ENCODE results near the gene MXD3. TPM values are rescaled to one million over a fixed set of nuclear protein-coding genes. Genes with fewer than 3 reads are reported as not detected.
"Not testable (repeated sequence)": the region's sequence is repeated elsewhere in the genome, so short reads cannot be mapped to it uniquely, and the experiment has no call there.

Gene MXD3
- total RNA-seq, result 4.4 TPM

GRCh38 chr5:177311723-177312648, at the start of gene MXD3:
Gene MXD3, minus strand, starts transcription at chr5:177311898. Its CDS starts 68 bp downstream, at chr5:177311830.
- peak; percentile 88 for DNase-seq

GRCh38 chr5:177360740-177361139, 49.0 kb upstream of the MXD3 start:
- DNase-seq, result not testable (repeated sequence)

GRCh38 chr5:177359860-177360259, 48.2 kb upstream of the MXD3 start:
- DNase-seq, result no peak

- no peak for DNase-seq
Observed at GRCh38 chr5:177359451-177359851, 47.8 kb upstream of the MXD3 start.

- DNase-seq, result no peak
Observed at GRCh38 chr5:177358370-177358819, 46.7 kb upstream of the MXD3 start.

GRCh38 chr5:177357459-177358351, 46.0 kb upstream of the MXD3 start, which contains the start of gene RGS14:
Gene RGS14, plus strand, starts transcription at chr5:177357924. Its CDS starts 101 bp downstream, at chr5:177358025.
- DNase-seq, result no peak

GRCh38 chr5:177357146-177357458, 45.4 kb upstream of the MXD3 start:
- DNase-seq, result no peak

- no peak for DNase-seq
Observed at GRCh38 chr5:177356746-177357145, 45.0 kb upstream of the MXD3 start.

- no peak for DNase-seq
Observed at GRCh38 chr5:177355868-177356168, 44.1 kb upstream of the MXD3 start.

- DNase-seq, result no peak
Observed at GRCh38 chr5:177355162-177355867, 43.6 kb upstream of the MXD3 start.

- no peak for DNase-seq
Observed at GRCh38 chr5:177354711-177355110, 43.0 kb upstream of the MXD3 start.

GRCh38 chr5:177354256-177354655, 42.6 kb upstream of the MXD3 start:
- no peak for DNase-seq

GRCh38 chr5:177353093-177353492, 41.4 kb upstream of the MXD3 start:
- DNase-seq, result no peak

GRCh38 chr5:177351392-177352329, 40.0 kb upstream of the MXD3 start, which contains the start of gene LMAN2:
Gene LMAN2, minus strand, starts transcription at chr5:177351668. Its CDS starts 21 bp downstream, at chr5:177351647.
- peak; percentile 92 for DNase-seq

GRCh38 chr5:177350776-177351391, 39.2 kb upstream of the MXD3 start:
- no peak for DNase-seq

GRCh38 chr5:177349762-177350161, 38.1 kb upstream of the MXD3 start:
- no peak for DNase-seq

- no peak for DNase-seq
Observed at GRCh38 chr5:177349362-177349647, 37.6 kb upstream of the MXD3 start.

- DNase-seq, result no peak
Observed at GRCh38 chr5:177347699-177348098, 36.0 kb upstream of the MXD3 start.

GRCh38 chr5:177346820-177347219, 35.1 kb upstream of the MXD3 start:
- no peak for DNase-seq

- DNase-seq, result no peak
Observed at GRCh38 chr5:177344891-177345290, 33.2 kb upstream of the MXD3 start.

GRCh38 chr5:177343777-177344176, 32.1 kb upstream of the MXD3 start:
- no peak for DNase-seq

Data from occipital lobe (tissue), 2 donors.